ENCODE data around the gene BCAM.

DNA sequence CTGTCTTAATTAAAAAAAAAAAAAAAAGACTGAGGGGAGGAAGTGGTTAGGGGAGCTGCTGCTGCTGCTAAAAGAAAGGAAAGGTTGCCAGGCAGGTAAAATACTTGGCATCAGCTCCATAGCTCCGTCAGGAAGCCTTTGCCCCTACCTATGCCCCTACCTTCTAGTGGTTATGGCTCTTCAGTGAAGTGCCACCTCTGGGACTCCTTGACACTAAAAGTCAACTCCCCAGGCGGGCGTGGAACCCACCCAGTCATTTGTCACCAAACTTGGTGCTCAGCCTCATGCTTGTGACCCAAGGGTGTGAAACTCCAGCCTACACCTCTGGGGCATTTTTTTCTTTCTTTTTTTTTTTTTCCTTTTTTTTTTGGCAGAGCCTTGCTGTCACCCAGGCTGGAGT, 32.3 kb downstream of the BCAM start:
- no peak for TF ChIP-seq CTCF (IDR thresholded peaks at IDR 0.05; ENCODE audit: borderline replicate concordance, extremely low read depth, low read length, poor library complexity, severe bottlenecking)
- no peak for TF ChIP-seq EZH2 (IDR thresholded peaks at IDR 0.05; ENCODE audit: borderline replicate concordance, low read depth, low read length, severe bottlenecking)
